Raji (cell line): Measurements from ENCODE around the gene SLAMF7.

Experiments used
- POLR2A ChIP-seq: IDR thresholded peaks from 2 replicates; pipeline ENCODE4 v1.6.1; 2011; ENCODE audit warnings: low read depth, low read length, control low read depth; ENCODE audit not compliant: insufficient read depth

SLAMF7 gene

GRCh38 chr1:160739098-160739511, at the start of gene SLAMF7:
TSS of gene SLAMF7 (plus strand) at chr1:160739247. CDS start at chr1:160739302, 55 bp downstream.
- TF ChIP-seq POLR2A = peak; percentile 42; the same call in 1 of the 2 replicates

- no peak for TF ChIP-seq POLR2A
Measured at GRCh38 chr1:160702100-160702499, 36.9 kb upstream of the SLAMF7 start.

GRCh38 chr1:160704250-160704649, 34.8 kb upstream of the SLAMF7 start:
- TF ChIP-seq POLR2A = no peak

- TF ChIP-seq POLR2A = no peak
Measured at GRCh38 chr1:160705742-160706141, 33.3 kb upstream of the SLAMF7 start.

- TF ChIP-seq POLR2A = no peak
Measured at GRCh38 chr1:160706526-160707235, 32.4 kb upstream of the SLAMF7 start.

- peak; percentile 32; the same call in 1 of the 2 replicates for TF ChIP-seq POLR2A
Measured at GRCh38 chr1:160707236-160708064, 31.6 kb upstream of the SLAMF7 start.

- TF ChIP-seq POLR2A = no peak
Measured at GRCh38 chr1:160708118-160708517, 30.9 kb upstream of the SLAMF7 start.

- TF ChIP-seq POLR2A = peak; percentile 83
Measured at GRCh38 chr1:160708801-160709200, 30.2 kb upstream of the SLAMF7 start.

- no peak for TF ChIP-seq POLR2A
Measured at GRCh38 chr1:160709715-160710114, 29.3 kb upstream of the SLAMF7 start.

- no peak for TF ChIP-seq POLR2A
Measured at GRCh38 chr1:160710517-160711252, 28.4 kb upstream of the SLAMF7 start.

- no peak for TF ChIP-seq POLR2A
Measured at GRCh38 chr1:160711276-160711601, 27.8 kb upstream of the SLAMF7 start.

- peak; percentile 78 for TF ChIP-seq POLR2A
Measured at GRCh38 chr1:160711602-160712311, 27.3 kb upstream of the SLAMF7 start, which contains the start of gene CD48. TSS of gene CD48 (minus strand) at chr1:160711822. CDS start at chr1:160711763, 59 bp downstream.

- peak; percentile 45 for TF ChIP-seq POLR2A
Measured at GRCh38 chr1:160712525-160713080, 26.4 kb upstream of the SLAMF7 start.

- no peak for TF ChIP-seq POLR2A
Measured at GRCh38 chr1:160713161-160713560, 25.9 kb upstream of the SLAMF7 start.
